Cardiac fibroblast (primary cell): ENCODE measurements around the gene PRKG2.

Experiments
- DNase-seq, 2 donors: peaks; one replicate each; pipeline versions ENCODE4 v3.0.0 to v3.0.0-alpha.2; 2010; ENCODE audit warnings: low read depth in 2 of 2
- H3K4me3 ChIP-seq, 2 donors: replicated peaks in 1 of 2; 1 replicate in 1 of 2; 2 replicates in 1 of 2; pipeline ENCODE4 v1.5.1; 2011; ENCODE audit warnings: low read depth in 2 of 2, low read length in 2 of 2, mild to moderate bottlenecking in 2 of 2, moderate library complexity in 1 of 2
- CTCF ChIP-seq: IDR thresholded peaks from one replicate; pipeline ENCODE4 v1.5.1; 2011; ENCODE audit warnings: low read depth, mild to moderate bottlenecking, low read length, inconsistent platforms

PRKG2 gene

GRCh38 chr4:81085979-81086378, 129.0 kb downstream of the PRKG2 start:
- no peak for DNase-seq
- no peak overlapping the region for H3K4me3 ChIP-seq
- TF ChIP-seq CTCF: no peak

GRCh38 chr4:81085291-81085690, 129.7 kb downstream of the PRKG2 start:
- no peak for TF ChIP-seq CTCF
- no peak overlapping the region for H3K4me3 ChIP-seq

GRCh38 chr4:81084634-81085033, 130.4 kb downstream of the PRKG2 start:
- H3K4me3 ChIP-seq: no peak overlapping the region
- no peak for TF ChIP-seq CTCF
- peak in 1 of 2 donors; percentile 50 for DNase-seq

More at GRCh38 chr4:81085291-81085690, 129.7 kb downstream of the PRKG2 start:
- DNase-seq: peak; percentile 27 to 39

GRCh38 chr4:81084029-81084428, 131.0 kb downstream of the PRKG2 start:
- peak; percentile 79 for TF ChIP-seq CTCF

GRCh38 chr4:81081156-81081555, 133.9 kb downstream of the PRKG2 start:
- no peak overlapping the region for H3K4me3 ChIP-seq
- TF ChIP-seq CTCF: no peak
- DNase-seq: no peak

More at GRCh38 chr4:81084029-81084428, 131.0 kb downstream of the PRKG2 start:
- peak; percentile 48 to 82 for DNase-seq
- H3K4me3 ChIP-seq: no peak overlapping the region

GRCh38 chr4:81071013-81071412, 144.0 kb downstream of the PRKG2 start:
- no peak for TF ChIP-seq CTCF
- no peak for DNase-seq
- no peak overlapping the region for H3K4me3 ChIP-seq

GRCh38 chr4:81069706-81070331, 145.2 kb downstream of the PRKG2 start:
- no peak overlapping the region for H3K4me3 ChIP-seq
- peak; percentile 93 to 94 for DNase-seq
- peak; percentile 87 for TF ChIP-seq CTCF
